K562 (cell line): Measurements from ENCODE around the gene RNPEPL1. TPM values are rescaled to one million over a fixed set of nuclear protein-coding genes. Genes with fewer than 3 reads are reported as not detected.
A peak's percentile ranks its signal among the peaks of the same experiment; 100 is the strongest.

Experiments used
- BRF2 ChIP-seq: IDR thresholded peaks from 3 replicates; pipeline ENCODE4 v1.6.1; 2011; ENCODE audit warnings: borderline replicate concordance, mild to moderate bottlenecking; ENCODE audit not compliant: insufficient read length, insufficient read depth
- MAX ChIP-seq: sonication (generic); formaldehyde crosslinking; IDR thresholded peaks from 2 replicates; pipeline ENCODE4 v1.9.0; 2022; ENCODE audit warnings: mild to moderate bottlenecking, missing genetic modification reagents
- MGA ChIP-seq: fragments of 450-650 bp; IDR thresholded peaks from 2 replicates; pipeline ENCODE4 v1.6.1; 2016; ENCODE audit warnings: mild to moderate bottlenecking, moderate library complexity
- NFIX ChIP-seq: fragments of 250-450 bp; sonication (Bioruptor Pico); IDR thresholded peaks from 2 replicates; pipeline ENCODE4 v1.4.0; 2020; ENCODE audit warnings: low read depth, mild to moderate bottlenecking, moderate library complexity
- NR2C2 ChIP-seq, 2 experiments: fragments of 200-800 bp in 1 of 2; sonication (Bioruptor generic) in 1 of 2; sonication (generic) in 1 of 2; formaldehyde crosslinking in 1 of 2; IDR thresholded peaks; 2 replicates each; pipeline versions ENCODE4 v1.6.1 to v1.8.0; 2016 to 2022; ENCODE audit warnings: mild to moderate bottlenecking in 1 of 2, missing compliant biosample characterization in 1 of 2, missing genetic modification characterization in 1 of 2, missing genetic modification reagents in 1 of 2
- SP2 ChIP-seq: IDR thresholded peaks from 2 replicates; pipeline ENCODE4 v1.6.1; 2011; ENCODE audit warnings: mild to moderate bottlenecking, low read depth, low read length, moderate library complexity; ENCODE audit not compliant: poor library complexity, severe bottlenecking; ENCODE audit errors: extremely low read depth
- TRIM25 ChIP-seq: fragments of 450-650 bp; IDR thresholded peaks from 2 replicates; pipeline ENCODE4 v1.7.0; 2016; ENCODE audit warnings: borderline replicate concordance
- ZBTB7A ChIP-seq: IDR thresholded peaks from 2 replicates; pipeline ENCODE4 v1.6.1; 2011; ENCODE audit warnings: low read depth, mild to moderate bottlenecking, low read length, moderate library complexity, borderline replicate concordance; ENCODE audit not compliant: control insufficient read depth
- ZNF124 ChIP-seq: sonication (generic); formaldehyde crosslinking; IDR thresholded peaks from 2 replicates; pipeline ENCODE4 v1.8.1; 2022; ENCODE audit warnings: missing genetic modification reagents
- polyA plus RNA-seq, 8 experiments: library from polyadenylated mRNA; depleted of rRNA in 4 of 8; stranded (reverse) in 5 of 8; unstranded in 3 of 8; fragments of >200 nt; fragmentation: Nextera tagmentation in 2 of 8; fragmentation: Illumina TruSeq in 1 of 8; extraction: Ambion mirVana in 2 of 8; extraction: Trizol in 1 of 8; gene quantifications; 2 replicates each; pipeline versions ENCODE4 v1.2.1 to v1.2.3, GENCODE V29; 2011 to 2014; ENCODE audit warnings: inconsistent platforms in 1 of 8, missing spikeins in 1 of 8
- total RNA-seq, 7 experiments: library from RNA; depleted of rRNA in 6 of 7; stranded (reverse); fragments of >200 nt in 6 of 7; fragmentation: Illumina TruSeq in 2 of 7; extraction: Trizol in 2 of 7; gene quantifications; 2 replicates each; pipeline versions ENCODE4 v1.2.1 to v1.2.3, GENCODE V29; 2011 to 2021; ENCODE audit warnings: low replicate concordance in 1 of 7

The RNPEPL1 gene
- total and polyA plus RNA-seq, 9 of the 15 experiments (the other 6 are each of a cell fraction or from before 2014, with no cell fraction given) = 0.07 to 38.7 (median 5.6) TPM

GRCh38 chr2:240579771-240580614 is 11.7 kb downstream of the RNPEPL1 start (continued):
- no peak for TF ChIP-seq BRF2
- TF ChIP-seq SP2 = no peak
- peak; percentile 71 for TF ChIP-seq MGA
- peak; percentile 96 for TF ChIP-seq MAX
- no peak for TF ChIP-seq NFIX
- TF ChIP-seq TRIM25 = no peak
- TF ChIP-seq ZBTB7A = no peak
- no peak for TF ChIP-seq NR2C2 (CRISPR knock-in tag; IDR thresholded peaks at IDR 0.05)
- TF ChIP-seq NR2C2 (tag; IDR thresholded peaks at IDR 0.05) = no peak
- no peak for TF ChIP-seq ZNF124 (CRISPR knock-in tag)
